Uterus (tissue), 4 donors: ENCODE data around the gene ASB15. TPM values are rescaled to one million over a fixed set of nuclear protein-coding genes. Genes with fewer than 3 reads are reported as not detected.

Experiments used
- DNase-seq, 2 donors: peaks; one replicate each; pipeline ENCODE4 v3.0.0-alpha.2; 2019 to 2020
- H3K27ac ChIP-seq, 2 donors: fragments of 200-600 bp; sonication (generic); 1 replicate in 1 of 2; 2 replicates in 1 of 2; pipeline ENCODE4 v1.5.1; 2016 to 2018
- H3K27me3 ChIP-seq, 2 donors: fragments of 200-600 bp; sonication (generic); one replicate each; pipeline ENCODE4 v1.5.1; 2018 to 2019; ENCODE audit warnings: control low read depth in 1 of 2
- H3K36me3 ChIP-seq, 2 donors: fragments of 200-600 bp; sonication (generic); one replicate each; pipeline ENCODE4 v1.5.1; 2019; ENCODE audit warnings: control low read depth in 1 of 2
- H3K4me1 ChIP-seq, 2 donors: fragments of 200-600 bp; sonication (generic); one replicate each; pipeline ENCODE4 v1.5.1; 2018 to 2019; ENCODE audit warnings: control low read depth in 1 of 2
- H3K4me3 ChIP-seq, 2 donors: fragments of 200-600 bp; sonication (generic); 1 replicate in 1 of 2; 2 replicates in 1 of 2; pipeline ENCODE4 v1.5.1; 2018 to 2019; ENCODE audit warnings: mild to moderate bottlenecking in 1 of 2
- H3K9me3 ChIP-seq, 2 donors: fragments of 200-600 bp; sonication (generic); one replicate each; pipeline ENCODE4 v1.5.1; 2019; ENCODE audit warnings: control low read depth in 1 of 2
- CTCF ChIP-seq, 4 experiments: fragments of 200-600 bp in 2 of 4; fragments of 450-650 bp in 2 of 4; sonication (generic) in 2 of 4; IDR thresholded peaks; one replicate each; pipeline ENCODE4 v1.5.1; 2016 to 2019; ENCODE audit warnings: antibody characterized with exemption in 4 of 4, mild to moderate bottlenecking in 2 of 4, moderate library complexity in 1 of 4
- POLR2A ChIP-seq, 2 donors: fragments of 450-650 bp; IDR thresholded peaks; one replicate each; pipeline ENCODE4 v1.6.1; 2016; ENCODE audit warnings: antibody characterized with exemption in 2 of 2, mild to moderate bottlenecking in 1 of 2, moderate library complexity in 1 of 2
- intact Hi-C: fragments of 100-400 bp; cut with DNase I; formaldehyde crosslinking; loops from one replicate; pipeline ENCODE4 v1.15.1; 2023; ENCODE audit warnings: low total_unique reads
- total RNA-seq, 4 donors: library from RNA; depleted of rRNA in 3 of 4; stranded (reverse); fragments of >200 nt in 3 of 4; gene quantifications; one replicate each; pipeline versions ENCODE4 v1.1.0 to v1.2.4, GENCODE V29; 2014 to 2023
- donor health status: DM: yes; HTN: yes; CAD: no.

Gene ASB15
- total RNA-seq, 4 donors from 2014 or later = not detected

GRCh38 chr7:123662755-123663154, 61.1 kb downstream of the ASB15 start:
- Histone ChIP-seq H3K27me3 (no peaks in the 10 kb centered on the region), H3K27ac (no peak overlapping the region), H3K9me3 (no peaks in the 10 kb centered on the region), H3K36me3 (no peaks in the 10 kb centered on the region), H3K4me1 (no peaks in the 10 kb centered on the region), H3K4me3 (no peak overlapping the region)
- DNase-seq = no peak
- no peak for TF ChIP-seq POLR2A (IDR thresholded peaks at IDR 0.05)
- TF ChIP-seq CTCF (IDR thresholded peaks at IDR 0.05) = no peak
- intact Hi-C loops = no loop called here

DNA sequence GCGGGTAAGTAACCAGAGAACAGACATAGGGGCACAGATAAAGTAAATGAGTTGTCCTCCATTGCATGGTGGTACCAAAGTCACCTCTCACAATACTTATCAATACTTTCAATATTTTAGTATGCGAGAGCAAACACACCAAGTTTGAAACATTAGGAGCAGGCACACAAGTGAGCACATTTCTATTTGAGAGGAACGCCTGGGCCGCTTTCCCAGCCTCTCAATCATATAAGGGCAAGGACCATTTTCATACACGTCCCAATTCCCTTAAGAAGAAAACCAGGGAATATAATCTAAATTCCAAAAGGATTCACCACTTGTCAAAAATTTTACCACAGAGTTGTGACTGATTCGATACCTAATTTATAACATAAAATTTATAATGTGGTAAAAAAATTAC, 61.6 kb downstream of the ASB15 start:
- Histone ChIP-seq H3K4me3 (no peak overlapping the region), H3K27ac (no peak overlapping the region), H3K4me1 (no peaks in the 10 kb centered on the region), H3K36me3 (no peaks in the 10 kb centered on the region), H3K27me3 (no peaks in the 10 kb centered on the region), H3K9me3 (no peaks in the 10 kb centered on the region)
- intact Hi-C loops = no loop called here
- TF ChIP-seq CTCF (IDR thresholded peaks at IDR 0.05) (no peak), POLR2A (IDR thresholded peaks at IDR 0.05) (no peak)
- DNase-seq = no peak

DNA sequence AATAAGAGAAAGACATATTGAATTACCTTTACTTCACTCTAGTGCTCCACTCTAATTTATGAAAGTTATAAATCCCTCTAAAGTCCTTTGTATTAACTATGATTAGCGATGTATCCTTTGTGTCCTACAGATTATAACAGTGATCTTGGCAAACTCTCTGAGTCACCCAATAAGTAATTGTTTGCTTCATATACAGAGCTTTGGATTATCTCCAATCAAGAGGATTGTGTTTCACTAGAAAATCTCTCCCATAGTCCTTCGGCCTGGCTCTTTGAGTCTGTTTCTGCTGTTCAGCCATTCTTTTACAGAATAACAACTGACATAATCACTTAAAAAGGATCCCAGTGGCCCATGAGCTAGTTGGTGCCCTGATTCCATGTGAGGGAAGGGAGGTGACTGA, 63.5 kb downstream of the ASB15 start:
- no peak for DNase-seq
- TF ChIP-seq CTCF (IDR thresholded peaks at IDR 0.05) (no peak), POLR2A (IDR thresholded peaks at IDR 0.05) (no peak)
- Histone ChIP-seq H3K36me3 (no peaks in the 10 kb centered on the region), H3K27ac (no peak overlapping the region), H3K4me1 (no peaks in the 10 kb centered on the region), H3K4me3 (no peak overlapping the region), H3K9me3 (no peaks in the 10 kb centered on the region), H3K27me3 (no peaks in the 10 kb centered on the region)
- intact Hi-C loops = no loop called here

GRCh38 chr7:123665896-123666295, 64.3 kb downstream of the ASB15 start:
- intact Hi-C loops = no loop called here
- TF ChIP-seq CTCF (IDR thresholded peaks at IDR 0.05) (no peak), POLR2A (IDR thresholded peaks at IDR 0.05) (no peak)
- Histone ChIP-seq H3K9me3 (no peaks in the 10 kb centered on the region), H3K27ac (no peak overlapping the region), H3K4me1 (no peaks in the 10 kb centered on the region), H3K36me3 (no peaks in the 10 kb centered on the region), H3K27me3 (no peaks in the 10 kb centered on the region), H3K4me3 (no peak overlapping the region)
- DNase-seq = no peak

GRCh38 chr7:123666492-123666891, 64.9 kb downstream of the ASB15 start:
- intact Hi-C loops = no loop called here
- Histone ChIP-seq H3K27ac (no peak overlapping the region), H3K4me3 (no peak overlapping the region), H3K36me3 (no peaks in the 10 kb centered on the region), H3K9me3 (no peaks in the 10 kb centered on the region), H3K27me3 (no peaks in the 10 kb centered on the region), H3K4me1 (no peaks in the 10 kb centered on the region)
- no peak for DNase-seq
- TF ChIP-seq CTCF (IDR thresholded peaks at IDR 0.05) = no peak
- TF ChIP-seq POLR2A (IDR thresholded peaks at IDR 0.05) = no peak
